ENCODE data around the gene MEIS2.

Gene MEIS2

DNA sequence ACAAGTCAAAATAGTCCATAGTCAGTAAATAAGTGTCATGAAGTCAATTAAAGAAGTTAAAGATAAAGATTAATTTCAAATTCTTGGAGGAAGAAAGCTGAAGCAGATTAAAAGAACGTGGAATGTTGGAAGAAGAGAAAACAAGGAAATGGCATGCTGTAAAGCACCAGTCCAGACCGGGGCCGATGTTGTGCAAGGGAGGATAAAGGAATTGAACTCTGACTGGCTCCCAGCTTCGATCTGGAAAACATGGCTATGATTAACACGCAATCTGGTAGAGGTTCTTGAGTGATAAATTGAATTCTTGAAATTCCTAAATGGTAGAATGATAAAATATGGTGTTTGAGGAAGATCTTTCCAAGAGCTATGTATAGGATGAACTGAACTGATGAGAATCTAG lies 194.4 kb downstream of the MEIS2 start:
- Histone ChIP-seq H3K27me3 (ENCODE audit: insufficient read depth, poor library complexity, severe bottlenecking) (peaks cover 3% of the 10 kb centered on the region), H3K27ac (replicated peaks) (no peak overlapping the region), H3K4me3 (replicated peaks; ENCODE audit: insufficient read depth, low read length) (no peak overlapping the region)
- no peak for DNase-seq (ENCODE audit: low read depth in 1 of 2, low spot score in 1 of 2)
- TF ChIP-seq, protein P1, sequence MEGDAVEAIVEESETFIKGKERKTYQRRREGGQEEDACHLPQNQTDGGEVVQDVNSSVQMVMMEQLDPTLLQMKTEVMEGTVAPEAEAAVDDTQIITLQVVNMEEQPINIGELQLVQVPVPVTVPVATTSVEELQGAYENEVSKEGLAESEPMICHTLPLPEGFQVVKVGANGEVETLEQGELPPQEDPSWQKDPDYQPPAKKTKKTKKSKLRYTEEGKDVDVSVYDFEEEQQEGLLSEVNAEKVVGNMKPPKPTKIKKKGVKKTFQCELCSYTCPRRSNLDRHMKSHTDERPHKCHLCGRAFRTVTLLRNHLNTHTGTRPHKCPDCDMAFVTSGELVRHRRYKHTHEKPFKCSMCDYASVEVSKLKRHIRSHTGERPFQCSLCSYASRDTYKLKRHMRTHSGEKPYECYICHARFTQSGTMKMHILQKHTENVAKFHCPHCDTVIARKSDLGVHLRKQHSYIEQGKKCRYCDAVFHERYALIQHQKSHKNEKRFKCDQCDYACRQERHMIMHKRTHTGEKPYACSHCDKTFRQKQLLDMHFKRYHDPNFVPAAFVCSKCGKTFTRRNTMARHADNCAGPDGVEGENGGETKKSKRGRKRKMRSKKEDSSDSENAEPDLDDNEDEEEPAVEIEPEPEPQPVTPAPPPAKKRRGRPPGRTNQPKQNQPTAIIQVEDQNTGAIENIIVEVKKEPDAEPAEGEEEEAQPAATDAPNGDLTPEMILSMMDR (IDR thresholded peaks at IDR 0.05; ENCODE audit: insufficient read depth, low read length) = no peak
- TF ChIP-seq REST (IDR thresholded peaks at IDR 0.05; ENCODE audit: insufficient replicate concordance, low read depth) = no peak
- TF ChIP-seq POLR2AphosphoS5 (IDR thresholded peaks at IDR 0.05; ENCODE audit: low read depth) = no peak

GRCh38 chr15:36904715-36905114 lies 195.6 kb downstream of the MEIS2 start:
- H3K27ac ChIP-seq (replicated peaks) = no peak overlapping the region
- peaks cover 3% of the 10 kb centered on the region for H3K27me3 ChIP-seq (ENCODE audit: insufficient read depth, poor library complexity, severe bottlenecking)
- no peak for DNase-seq (ENCODE audit: low read depth in 1 of 2, low spot score in 1 of 2)
- TF ChIP-seq SPI1 (IDR thresholded peaks at IDR 0.05; ENCODE audit: borderline replicate concordance, low read depth) (no peak), REST (IDR thresholded peaks at IDR 0.05; ENCODE audit: insufficient replicate concordance, low read depth) (no peak), POLR2AphosphoS5 (IDR thresholded peaks at IDR 0.05; ENCODE audit: low read depth) (no peak), GABPA (IDR thresholded peaks at IDR 0.05; ENCODE audit: low read depth) (no peak)
- TF ChIP-seq, protein P1 (IDR thresholded peaks at IDR 0.05; ENCODE audit: insufficient read depth, low read length) = no peak
- no peak overlapping the region for H3K4me3 ChIP-seq (replicated peaks; ENCODE audit: insufficient read depth, low read length)

DNA sequence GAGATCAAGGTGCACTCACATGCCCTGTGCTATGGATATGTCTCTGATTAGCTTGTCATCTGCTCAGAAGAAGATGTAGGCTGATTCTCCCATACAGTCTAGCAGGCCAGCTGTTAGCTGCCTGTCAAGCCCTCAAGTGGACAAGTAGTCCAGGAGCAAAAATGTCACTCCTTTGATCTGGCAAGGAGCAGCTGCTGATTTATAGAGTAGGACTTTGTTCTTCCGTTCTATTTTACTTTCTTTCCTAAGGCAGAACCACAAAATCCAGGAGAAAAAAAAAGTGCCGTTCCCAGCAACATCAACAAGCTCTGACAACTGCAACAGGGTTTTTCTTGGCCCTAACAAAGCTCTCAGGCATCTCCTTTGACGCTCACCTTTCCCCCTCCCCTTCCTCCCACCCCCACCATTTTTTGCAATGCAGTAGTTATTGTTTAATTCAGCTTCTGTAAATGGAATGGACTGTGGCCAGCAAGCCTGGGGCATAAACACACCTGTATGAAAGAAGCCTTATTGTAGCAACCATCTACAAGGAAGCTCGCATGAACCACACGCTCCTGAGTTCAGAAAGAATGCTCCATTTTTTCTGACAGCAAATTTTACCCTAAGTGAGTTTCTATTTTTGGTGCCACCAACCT lies 196.3 kb downstream of the MEIS2 start:
- no peak for DNase-seq (ENCODE audit: low read depth in 1 of 2, low spot score in 1 of 2)
- TF ChIP-seq GABPA (IDR thresholded peaks at IDR 0.05; ENCODE audit: low read depth) (no peak), SPI1 (IDR thresholded peaks at IDR 0.05; ENCODE audit: borderline replicate concordance, low read depth) (no peak), REST (IDR thresholded peaks at IDR 0.05; ENCODE audit: insufficient replicate concordance, low read depth) (no peak)
- TF ChIP-seq, protein P1 (IDR thresholded peaks at IDR 0.05; ENCODE audit: insufficient read depth, low read length) = no peak
- no peak overlapping the region for H3K4me3 ChIP-seq (replicated peaks; ENCODE audit: insufficient read depth, low read length)
- no peak overlapping the region for H3K27ac ChIP-seq (replicated peaks)
- peaks cover 3% of the 10 kb centered on the region for H3K27me3 ChIP-seq (ENCODE audit: insufficient read depth, poor library complexity, severe bottlenecking)
